GM18907 (cell line): ENCODE data around the gene SP140.

Source experiments
- ATAC-seq: cut with Tn5 transposase; IDR thresholded peaks from one replicate; pipeline ENCODE4 v1.9.1; 2021; ENCODE audit warnings: mild to moderate bottlenecking, moderate library complexity; ENCODE audit not compliant: unreplicated experiment

The SP140 gene

DNA sequence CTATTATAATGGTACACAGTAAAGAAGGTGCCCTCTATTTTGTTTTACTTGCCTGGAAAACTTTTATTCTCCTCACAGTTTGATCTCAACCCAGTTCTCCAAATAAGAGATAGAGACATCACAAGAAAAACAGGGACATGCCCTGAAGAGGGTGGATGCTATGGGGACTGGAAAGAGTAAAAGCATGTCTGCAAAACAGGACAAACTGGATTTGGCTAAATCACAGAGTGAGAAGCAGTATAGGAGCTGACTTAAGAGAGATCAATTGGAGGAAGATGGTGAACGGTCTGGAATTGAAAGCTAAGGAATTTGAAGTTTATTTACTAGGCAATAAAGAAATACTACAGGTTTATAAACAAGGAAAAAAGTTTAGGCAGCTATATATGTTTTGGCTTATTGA is 134.5 kb downstream of the SP140 start:
- ATAC-seq: no peak

DNA sequence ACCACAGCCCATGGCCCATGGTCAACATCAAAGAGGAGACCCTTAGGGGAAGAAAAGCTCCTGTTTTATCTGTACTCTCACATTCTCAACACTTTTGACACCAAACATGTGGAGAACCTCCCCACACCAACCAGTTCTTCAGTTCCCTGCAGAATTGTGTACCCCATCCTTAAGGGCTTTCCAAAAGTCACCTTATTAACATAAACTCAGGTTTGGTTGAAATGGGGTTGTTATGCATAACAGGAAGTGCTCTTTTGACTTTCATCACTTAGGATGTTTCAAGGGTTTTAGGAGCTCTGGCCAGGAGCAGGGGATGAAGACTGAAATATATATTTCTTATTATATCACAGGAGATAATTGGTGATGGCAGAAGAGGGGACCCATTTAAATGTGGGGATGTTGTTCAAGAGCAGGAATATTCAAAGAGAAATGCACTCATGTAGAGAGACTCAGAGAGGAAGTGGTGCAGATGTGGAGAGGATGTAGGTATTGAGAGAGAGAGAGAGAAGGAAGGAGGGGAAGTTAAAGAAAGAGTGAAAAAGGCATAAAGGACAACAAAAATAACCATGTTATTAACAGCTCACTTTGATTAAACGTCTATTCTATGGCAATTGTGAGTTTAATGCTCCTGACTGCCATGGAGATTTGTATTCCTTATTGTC is 136.6 kb downstream of the SP140 start:
- ATAC-seq: no peak
